DND-41 (cell line): ENCODE results near the gene STAT6.

Source experiments
- ATAC-seq: fragments of 200-7000 bp; cut with Tn5 transposase; 3 replicates; pipeline ENCODE4 v1.9.1; 2021; ENCODE audit warnings: low read depth; ENCODE audit not compliant: insufficient read depth
- DNase-seq: peaks from one replicate; pipeline ENCODE4 v3.0.0-alpha.2; 2020
- H2AFZ ChIP-seq: 2 replicates; pipeline ENCODE4 v1.6.0; 2012; ENCODE audit warnings: low read depth, low read length
- H3K27ac ChIP-seq: 2 replicates; pipeline ENCODE4 v1.5.1; 2012; ENCODE audit warnings: low read length, inconsistent platforms
- H3K27me3 ChIP-seq: fragments of 200-600 bp; sonication (generic); 2 replicates; pipeline ENCODE4 v1.6.0; 2012; ENCODE audit warnings: low read length, mild to moderate bottlenecking, inconsistent platforms; ENCODE audit not compliant: insufficient read depth, poor library complexity
- H3K36me3 ChIP-seq: 2 replicates; pipeline ENCODE4 v1.5.1; 2012; ENCODE audit warnings: low read length, inconsistent platforms; ENCODE audit not compliant: insufficient read depth
- H3K4me1 ChIP-seq: 2 replicates; pipeline ENCODE4 v1.5.1; 2012; ENCODE audit warnings: mild to moderate bottlenecking, low read length; ENCODE audit not compliant: insufficient read depth
- H3K4me2 ChIP-seq: 2 replicates; pipeline ENCODE4 v1.6.0; 2012; ENCODE audit warnings: mild to moderate bottlenecking, moderate library complexity, low read length, inconsistent platforms; ENCODE audit not compliant: insufficient read depth
- H3K4me3 ChIP-seq, 2 experiments: fragments of 200-600 bp in 1 of 2; shearing (Covaris generic) in 1 of 2; 2 replicates each; pipeline ENCODE4 v1.5.1; 2012 to 2016; ENCODE audit warnings: inconsistent platforms in 2 of 2, low read length in 2 of 2, mild to moderate bottlenecking in 2 of 2, low read depth in 1 of 2, moderate library complexity in 1 of 2
- H3K79me2 ChIP-seq: 2 replicates; pipeline ENCODE4 v1.6.0; 2012; ENCODE audit warnings: low read length, inconsistent platforms; ENCODE audit not compliant: insufficient read depth
- H3K9ac ChIP-seq: 2 replicates; pipeline ENCODE4 v1.6.0; 2012; ENCODE audit warnings: low read depth, mild to moderate bottlenecking, inconsistent platforms, low read length, moderate library complexity
- H3K9me3 ChIP-seq: 2 replicates; pipeline ENCODE4 v1.5.1; 2012; ENCODE audit warnings: low read length, moderate library complexity, mild to moderate bottlenecking, inconsistent platforms; ENCODE audit not compliant: insufficient read depth, severe bottlenecking
- H4K20me1 ChIP-seq: 2 replicates; pipeline ENCODE4 v1.6.0; 2012; ENCODE audit warnings: low read length; ENCODE audit not compliant: insufficient read depth
- CTCF ChIP-seq: IDR thresholded peaks from 2 replicates; pipeline ENCODE4 v1.5.1; 2012; ENCODE audit warnings: borderline replicate concordance, low read length, moderate library complexity, mild to moderate bottlenecking; ENCODE audit not compliant: poor library complexity, severe bottlenecking; ENCODE audit errors: extremely low read depth
- EZH2 ChIP-seq: IDR thresholded peaks from 3 replicates; pipeline ENCODE4 v1.6.1; 2012; ENCODE audit warnings: borderline replicate concordance, low read depth, mild to moderate bottlenecking, moderate library complexity, low read length, inconsistent platforms; ENCODE audit not compliant: severe bottlenecking

Gene STAT6

GRCh38 chr12:57145460-57146059 is 34.4 kb upstream of the STAT6 start:
- no peak overlapping the region for H3K27ac ChIP-seq

GRCh38 chr12:57143454-57143853 is 32.3 kb upstream of the STAT6 start:
- ATAC-seq (peak; percentile 77), DNase-seq (peak; percentile 39)
- TF ChIP-seq CTCF: no peak
- Histone ChIP-seq H3K27me3 (no peaks in the 10 kb centered on the region), H3K9ac (no peak overlapping the region), H3K4me2 (no peak overlapping the region), H3K36me3 (no peaks in the 10 kb centered on the region), H3K27ac (no peak overlapping the region), H3K4me1 (no peaks in the 10 kb centered on the region), H2AFZ (no peak overlapping the region), H3K9me3 (no peaks in the 10 kb centered on the region), H4K20me1 (no peaks in the 10 kb centered on the region), H3K4me3 (no peak overlapping the region), H3K79me2 (no peaks in the 10 kb centered on the region)

More at GRCh38 chr12:57145460-57146059, 34.4 kb upstream of the STAT6 start:
- H3K4me3 ChIP-seq: no peak overlapping the region
- H3K27me3 ChIP-seq: no peaks in the 10 kb centered on the region
- no peak for TF ChIP-seq CTCF
- TF ChIP-seq EZH2: no peak
- H2AFZ ChIP-seq: no peak overlapping the region
- H3K4me2 ChIP-seq: no peak overlapping the region
- ATAC-seq (no peak), DNase-seq (no peak)
- H3K9me3 ChIP-seq: no peaks in the 10 kb centered on the region
- H3K4me1 ChIP-seq: no peaks in the 10 kb centered on the region
- no peak overlapping the region for H3K9ac ChIP-seq
- H3K36me3 ChIP-seq: no peaks in the 10 kb centered on the region
- no peaks in the 10 kb centered on the region for H3K79me2 ChIP-seq
- no peaks in the 10 kb centered on the region for H4K20me1 ChIP-seq

GRCh38 chr12:57142727-57143126 is 31.6 kb upstream of the STAT6 start:
- H4K20me1 ChIP-seq: no peaks in the 10 kb centered on the region
- H3K36me3 ChIP-seq: no peaks in the 10 kb centered on the region
- ATAC-seq (no peak), DNase-seq (no peak)
- TF ChIP-seq EZH2 (no peak), CTCF (no peak)
- no peak overlapping the region for H2AFZ ChIP-seq
- H3K4me2 ChIP-seq: no peak overlapping the region
- H3K79me2 ChIP-seq: no peaks in the 10 kb centered on the region
- no peak overlapping the region for H3K27ac ChIP-seq
- H3K27me3 ChIP-seq: no peaks in the 10 kb centered on the region
- no peaks in the 10 kb centered on the region for H3K4me1 ChIP-seq
- no peaks in the 10 kb centered on the region for H3K9me3 ChIP-seq
- H3K4me3 ChIP-seq: no peak overlapping the region
- no peak overlapping the region for H3K9ac ChIP-seq

GRCh38 chr12:57142121-57142520 is 31.0 kb upstream of the STAT6 start:
- H3K9me3 ChIP-seq: no peaks in the 10 kb centered on the region
- no peak overlapping the region for H3K4me3 ChIP-seq
- no peaks in the 10 kb centered on the region for H3K36me3 ChIP-seq

More at GRCh38 chr12:57142121-57142520, 31.0 kb upstream of the STAT6 start:
- H4K20me1 ChIP-seq: no peaks in the 10 kb centered on the region
- no peak overlapping the region for H3K27ac ChIP-seq
- ATAC-seq (no peak), DNase-seq (no peak)
- H3K79me2 ChIP-seq: no peaks in the 10 kb centered on the region
- TF ChIP-seq EZH2: no peak
- H3K4me2 ChIP-seq: no peak overlapping the region
- H3K4me1 ChIP-seq: no peaks in the 10 kb centered on the region
- no peak overlapping the region for H2AFZ ChIP-seq
- no peaks in the 10 kb centered on the region for H3K27me3 ChIP-seq
- H3K9ac ChIP-seq: no peak overlapping the region
